ENCODE results near the gene FBH1. TPM values are rescaled to one million over a fixed set of nuclear protein-coding genes. Genes with fewer than 3 reads are reported as not detected.

Gene FBH1
- total and polyA plus RNA-seq, 10 of the 15 experiments (the other 5 are each of a cell fraction or from before 2014, with no cell fraction given), result 6.1 to 67.6 (median 47.2) TPM

GRCh38 chr10:5888843-5889623 lies 1.0 kb upstream of the FBH1 start:
- intact Hi-C loops (cut with micrococcal nuclease; ENCODE audit: unreplicated experiment) (no loop called here), in situ Hi-C loops (cut with MboI) (no loop called here)
- ChIA-PET CTCF (interaction anchor here (0.6 to 4.9 kb wide), 11 partner anchors 11 to 526 kb away, joined by 3 to 24 read pairs (median 4); no protein-coding TSS in a partner anchor), RAD21 (ENCODE audit: unreplicated experiment) (interaction anchor here (0.5 to 5.6 kb wide), 19 partner anchors 15 to 446 kb away, joined by 3 to 29 read pairs (median 5); partner anchors contain the start of genes GDI2 and IL15RA), POLR2A (interaction anchor here (0.5 to 3.2 kb wide), 22 partner anchors 9 to 1986 kb away, joined by 3 to 25 read pairs (median 4); partner anchors contain the start of genes GDI2 and IL15RA), SMC1A (ENCODE audit: uncharacterized antibody, unreplicated experiment) (interaction anchor here (0.8 to 3.6 kb wide), 11 partner anchors 15 to 88 kb away, joined by 3 to 24 read pairs (median 6); partner anchors contain the start of gene IL15RA)
- 2% methylated on average over 42 of the region's 80 CpGs for WGBS (ENCODE audit: insufficient coverage, insufficient replicate concordance, low lambda C conversion rate, missing lambda C conversion rate)
- Histone ChIP-seq H2AFZ (ENCODE audit: control insufficient read depth, low read depth, low read length) (peak overlapping the region; percentile 93), H3K4me2 (ENCODE audit: control insufficient read depth, insufficient read depth) (peak overlapping the region; percentile 92), H3K4me3 (peak overlapping the region; percentile 96), H3K27me3 (replicated peaks in 1 of 2; ENCODE audit: control insufficient read depth in 2 of 2, insufficient read depth in 2 of 2, low read length in 1 of 2) (no peaks in the 10 kb centered on the region), H3K9me3 (replicated peaks; ENCODE audit: control insufficient read depth, insufficient read depth, low read length) (no peaks in the 10 kb centered on the region), H4K20me1 (ENCODE audit: control insufficient read depth, insufficient read depth) (no peaks in the 10 kb centered on the region), H3K79me2 (ENCODE audit: control insufficient read depth, insufficient read depth, low read length) (peaks cover 45% of the 10 kb centered on the region), H3K27ac (ENCODE audit: control insufficient read depth, insufficient read depth) (peak overlapping the region; percentile 68), H3K9ac (ENCODE audit: control insufficient read depth, insufficient read depth, low read length) (peak overlapping the region; percentile 80), H3K36me3 (ENCODE audit: control insufficient read depth in 2 of 2, insufficient read depth in 2 of 2, low read length in 1 of 2) (peaks cover 0 to 7% of the 10 kb centered on the region in 2 experiments; a peak in 2 of 4 replicates), H3K4me1 (ENCODE audit: control insufficient read depth, insufficient read depth, low read length) (peaks cover 12% of the 10 kb centered on the region)
- FAIRE-seq (no peak), ATAC-seq (peak; percentile 63), DNase-seq (ENCODE audit: low read depth, low spot score) (no peak)
- BruUV-seq (replicated peaks), result no TSS peak
- peak in 1 of 2 experiments; percentile 82; a peak in 2 of 3 replicates for TF ChIP-seq EGR1 (IDR thresholded peaks at IDR 0.05; ENCODE audit: borderline replicate concordance in 1 of 2, low read depth in 2 of 2, low read length in 2 of 2)
- 0 out of 2 replicates have a peak, but pooled peaks have one; percentile 29 for TF ChIP-seq TAF1 (IDR thresholded peaks at IDR 0.05; ENCODE audit: borderline replicate concordance, low read depth, low read length)
- no peak for TF ChIP-seq ZZZ3 (IDR thresholded peaks at IDR 0.05; ENCODE audit: control insufficient read depth, insufficient read length, low read depth)
- TF ChIP-seq POLR2A (IDR thresholded peaks at IDR 0.05; ENCODE audit: low read depth, low read length), result peak; percentile 60; the same call in 1 of the 2 replicates
- 0 out of 2 replicates have a peak, but pooled peaks have one; percentile 58 for TF ChIP-seq SMARCA5 (IDR thresholded peaks at IDR 0.05)
- TF ChIP-seq HDGF (IDR thresholded peaks at IDR 0.05), result 0 out of 2 replicates have a peak, but pooled peaks have one; percentile 45
- TF ChIP-seq CTCF (IDR thresholded peaks at IDR 0.05 in 2 of 3, conservative IDR thresholded peaks at IDR 0.05 in 1 of 3; ENCODE audit: control insufficient read depth in 2 of 3, extremely low read depth in 1 of 3, insufficient read depth in 1 of 3, low read depth in 3 of 3, low read length in 3 of 3), result peak in 1 of 3 experiments; percentile 3; a peak in 1 of 6 replicates
- TF ChIP-seq ATF7 (IDR thresholded peaks at IDR 0.05; ENCODE audit: low read depth), result no peak
- TF ChIP-seq GATAD2B (conservative IDR thresholded peaks at IDR 0.05; ENCODE audit: low read depth), result peak; percentile 19; the same call in 1 of the 2 replicates
- peak; percentile 19; the same call in 1 of the 2 replicates for TF ChIP-seq BACH1 (IDR thresholded peaks at IDR 0.05; ENCODE audit: borderline replicate concordance)
- TF ChIP-seq NRF1 (conservative IDR thresholded peaks at IDR 0.05; ENCODE audit: low read depth, low read length), result no peak

Measured in GM12878 (cell line).